ENCODE measurements around the gene SRGAP3.

GRCh38 chr3:8978551-8978950 lies 270.9 kb downstream of the SRGAP3 start:
- TF ChIP-seq CTCF (IDR thresholded peaks at IDR 0.05) (no peak), POLR2A (IDR thresholded peaks at IDR 0.05) (no peak)

All from testis (tissue), 2 donors.